Amniotic epithelial cell (primary cell): ENCODE data around the gene LGALS7.
"Not testable (repeated sequence)": the region's sequence is repeated elsewhere in the genome, so short reads cannot be mapped to it uniquely, and the experiment has no call there.

Source experiments
- DNase-seq: peaks from one replicate; pipeline ENCODE4 v3.0.0-alpha.2; 2010; ENCODE audit warnings: low read depth

The LGALS7 gene

DNA sequence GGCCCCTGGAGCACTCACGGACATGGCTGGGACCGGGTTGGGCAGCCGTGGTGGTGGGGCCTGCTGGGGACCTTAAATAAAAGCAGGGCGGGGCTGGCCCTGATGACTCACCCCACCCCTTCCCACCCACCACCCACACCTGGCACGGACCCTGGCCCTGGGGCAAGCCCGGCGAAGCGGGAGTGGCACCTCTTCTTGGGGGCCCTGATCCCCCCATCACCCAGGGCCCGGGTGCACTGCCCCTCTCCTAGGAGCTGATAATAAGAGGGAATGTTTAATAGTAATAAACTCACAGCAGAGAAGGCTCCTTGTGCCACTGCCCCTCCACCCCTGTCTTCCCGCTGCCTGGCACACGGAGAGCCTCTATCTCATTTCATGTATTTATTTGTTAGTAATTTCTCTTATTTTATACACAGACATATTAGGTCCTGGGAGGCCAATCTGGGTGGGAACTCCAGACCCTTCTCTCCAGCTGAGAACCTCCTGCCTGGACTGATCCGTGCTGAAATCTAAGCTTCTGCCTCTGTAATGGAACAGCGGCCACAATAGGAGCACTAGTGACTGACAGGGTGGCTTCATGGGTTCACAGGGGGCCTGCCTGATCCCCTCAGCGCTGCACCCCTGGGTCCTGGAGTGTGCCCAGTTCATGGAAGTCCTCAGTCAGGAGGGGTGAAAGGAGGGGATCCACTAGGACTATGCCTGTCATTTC is at the start of gene LGALS7:
Gene LGALS7, minus strand, starts transcription at position 49 of the 709 bp plus-strand sequence. Its CDS starts 25 bp downstream, at position 24.
- no peak for DNase-seq

DNA sequence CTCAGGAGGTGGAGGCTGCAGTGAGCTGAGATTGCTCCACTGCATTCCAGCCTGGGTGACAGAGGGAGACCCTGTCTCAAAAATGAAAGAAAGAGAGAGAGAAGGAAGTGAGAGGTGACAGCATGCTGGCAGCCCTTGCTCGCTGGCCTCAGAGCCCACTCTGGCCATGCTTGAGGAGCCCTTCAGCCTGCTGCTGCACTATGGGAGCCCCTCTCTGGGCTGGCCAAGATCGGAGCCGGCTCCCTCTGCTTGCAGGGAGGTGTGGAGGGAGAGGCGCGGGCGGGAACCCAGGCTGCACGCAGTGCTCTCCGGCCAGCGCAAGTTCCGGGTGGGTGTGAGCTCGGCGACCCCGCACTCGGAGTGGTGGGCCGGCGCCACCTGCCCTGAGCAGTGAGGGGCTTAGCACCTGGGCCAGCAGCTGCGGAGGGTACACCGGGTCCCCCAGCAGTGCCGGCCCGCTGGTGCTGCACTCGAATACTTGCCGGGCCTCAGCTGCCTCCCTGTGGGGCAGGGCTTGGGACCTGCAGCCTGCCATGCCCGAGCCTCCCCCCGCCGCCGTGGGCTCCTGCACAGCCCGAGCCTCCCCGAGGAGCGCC is 48.0 kb upstream of the LGALS7 start:
- not testable (repeated sequence) for DNase-seq

DNA sequence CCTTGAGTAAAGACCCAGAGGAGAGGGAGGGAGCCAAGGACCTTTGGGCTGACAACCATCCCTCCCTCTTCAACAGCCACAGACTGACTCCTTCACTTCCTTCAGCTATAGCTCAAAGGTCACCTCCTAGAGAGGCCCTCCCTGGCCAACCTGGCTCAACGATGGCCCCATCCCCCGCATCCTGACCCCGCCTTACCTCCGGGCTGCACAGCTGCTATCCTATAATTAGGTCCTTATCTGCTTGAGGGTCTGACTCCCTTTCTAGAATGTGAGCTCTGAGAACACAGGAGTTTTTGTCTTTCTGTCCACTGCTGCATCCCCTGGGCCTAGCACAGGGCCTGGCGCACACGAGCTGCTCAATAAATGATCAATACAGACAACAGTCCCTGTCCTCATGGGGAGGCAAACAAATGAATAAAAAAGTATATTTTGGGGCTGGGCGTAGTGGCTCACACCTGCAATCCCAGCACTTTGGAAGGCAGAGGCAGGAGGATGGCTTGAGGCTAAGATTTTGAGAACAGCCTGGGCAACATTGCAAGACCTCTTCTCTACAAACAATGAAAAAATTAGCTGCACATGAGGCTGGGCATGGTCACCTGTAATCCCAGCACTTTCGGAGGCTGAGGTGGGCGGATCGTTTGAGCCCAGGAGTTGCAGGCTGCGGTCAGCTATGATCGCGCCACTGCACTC is 46.1 kb upstream of the LGALS7 start:
- no peak for DNase-seq

DNA sequence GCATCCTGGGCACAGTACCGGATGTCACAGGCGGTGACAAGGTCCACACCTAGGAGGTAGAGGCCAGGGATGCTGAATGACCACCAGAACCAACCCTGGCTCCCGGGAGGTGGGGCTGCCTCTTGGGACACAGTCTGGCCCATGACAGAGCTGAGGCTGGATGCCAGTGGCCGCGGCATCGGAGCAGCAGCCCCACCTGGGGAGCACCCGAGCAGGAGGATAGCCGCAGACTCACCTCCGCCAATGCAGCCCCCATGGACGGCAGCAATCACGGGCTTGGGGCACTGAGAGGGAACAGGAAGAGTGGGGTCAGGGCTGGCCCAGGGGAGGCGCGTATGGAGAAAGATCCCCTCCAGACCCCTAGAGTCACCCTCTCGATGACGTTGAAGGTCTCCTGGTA is 43.8 kb upstream of the LGALS7 start:
- no peak for DNase-seq

DNA sequence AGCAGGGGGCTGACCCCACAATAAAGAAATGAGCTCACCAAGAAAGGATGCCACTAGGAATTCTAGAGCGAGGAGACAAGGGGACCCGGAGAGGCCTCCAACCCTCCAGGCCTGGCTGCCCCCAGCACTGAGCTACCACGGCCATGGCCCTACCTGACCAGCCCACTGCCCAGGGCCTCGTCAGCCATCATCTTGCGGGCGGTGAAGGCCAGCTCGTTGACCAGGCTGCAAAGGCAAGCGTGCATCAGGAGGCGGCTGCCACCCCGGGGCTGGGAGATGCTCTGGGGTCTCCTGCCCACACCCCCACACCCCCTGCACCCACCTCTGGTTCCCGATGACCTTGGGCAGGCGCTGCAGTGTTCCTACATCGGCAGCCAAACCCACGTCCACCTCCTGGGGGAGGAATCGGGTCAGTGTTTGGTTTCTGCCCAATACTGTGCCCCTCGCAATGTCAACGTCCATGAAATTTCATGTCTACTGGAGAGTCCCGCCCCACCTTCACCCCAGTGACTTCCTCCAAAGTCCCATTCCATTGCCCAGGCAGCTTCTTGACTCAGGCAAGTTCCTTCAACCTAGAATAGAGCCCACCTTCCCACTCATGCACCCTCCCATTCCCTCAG is 42.9 kb upstream of the LGALS7 start:
- DNase-seq = no peak

DNA sequence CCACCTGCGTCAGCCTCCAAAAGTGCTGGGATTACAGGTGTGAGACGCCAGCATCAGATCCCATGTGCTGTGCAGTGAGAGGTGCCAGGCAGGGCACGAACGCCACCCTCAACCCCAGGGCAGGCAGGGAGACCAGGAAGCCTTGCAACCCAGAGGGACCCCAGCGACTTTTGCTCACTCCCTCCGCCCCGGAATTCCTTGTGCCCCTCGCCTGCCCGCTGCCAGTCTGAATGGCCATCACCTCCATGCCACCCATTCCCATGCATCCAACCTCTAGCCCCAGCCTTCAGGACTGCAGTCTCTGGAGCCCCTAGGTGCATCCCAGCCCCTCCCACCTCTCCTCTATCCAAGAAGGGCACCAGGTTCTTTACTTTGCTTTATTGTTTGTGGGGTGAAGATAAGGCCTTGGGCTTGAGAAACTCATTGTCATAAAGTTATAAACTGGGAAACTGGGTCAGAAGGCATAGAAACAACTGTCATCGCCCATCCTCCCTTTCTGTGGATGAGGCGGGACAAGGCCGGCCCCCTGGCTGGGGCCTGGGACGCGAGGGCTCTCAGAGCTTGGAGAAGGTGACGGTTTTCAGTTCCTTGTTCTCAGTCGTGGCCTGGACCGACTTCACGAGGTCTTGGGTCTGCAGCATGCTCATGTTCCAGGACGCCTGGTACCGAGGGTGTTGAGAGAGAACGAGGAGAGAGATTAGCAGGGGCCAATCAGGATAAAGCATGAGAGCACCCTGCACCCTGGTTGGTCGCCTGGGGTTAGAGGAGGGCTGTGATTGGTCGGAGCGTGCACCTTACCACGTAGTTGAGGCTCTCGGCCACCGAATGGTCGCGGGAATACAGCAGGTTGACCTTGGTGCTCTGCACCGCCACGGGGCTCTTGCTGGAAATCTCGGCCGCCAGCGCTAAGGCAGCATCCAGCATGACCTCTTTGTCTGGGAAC is 42.0 kb upstream of the LGALS7 start:
- no peak for DNase-seq

DNA sequence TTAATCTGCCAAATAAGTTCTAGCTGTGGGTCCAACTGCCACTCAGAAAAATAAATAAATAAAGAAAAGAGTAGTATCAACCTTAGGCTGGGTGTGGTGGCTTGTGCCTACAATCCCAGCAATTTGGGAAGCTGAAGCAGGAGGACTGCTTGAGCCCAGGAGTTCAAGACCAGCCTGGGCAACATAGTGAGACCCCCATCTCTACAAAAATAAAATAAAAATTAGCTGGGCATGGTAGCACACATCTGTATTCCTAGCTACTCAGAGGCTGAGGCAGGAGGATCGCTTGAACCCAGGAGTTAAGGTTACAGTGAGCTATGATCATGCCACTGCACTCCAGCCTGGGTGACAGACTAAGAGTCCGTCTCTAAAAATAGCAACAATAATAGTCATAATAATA is 40.6 kb upstream of the LGALS7 start:
- DNase-seq = not testable (repeated sequence)

DNA sequence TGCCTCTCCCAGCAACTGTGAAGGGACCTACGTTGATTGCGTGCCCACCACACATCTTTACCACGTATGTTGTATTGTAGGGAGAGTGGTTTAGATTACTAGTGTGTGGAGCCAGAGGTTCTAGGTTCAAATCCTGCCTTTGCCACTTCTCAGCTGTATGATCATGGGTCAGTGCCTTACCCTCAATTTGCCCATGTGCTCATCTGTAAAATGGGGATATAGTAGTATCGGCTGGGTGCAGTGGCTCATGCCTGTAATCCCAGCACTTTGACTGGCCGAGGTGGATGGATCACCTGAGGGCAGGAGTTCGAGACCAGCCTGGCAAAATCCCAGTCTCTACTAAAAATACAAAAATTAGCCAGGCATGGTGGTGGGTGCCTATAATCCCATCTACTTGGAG is 40.0 kb upstream of the LGALS7 start:
- DNase-seq = no peak

DNA sequence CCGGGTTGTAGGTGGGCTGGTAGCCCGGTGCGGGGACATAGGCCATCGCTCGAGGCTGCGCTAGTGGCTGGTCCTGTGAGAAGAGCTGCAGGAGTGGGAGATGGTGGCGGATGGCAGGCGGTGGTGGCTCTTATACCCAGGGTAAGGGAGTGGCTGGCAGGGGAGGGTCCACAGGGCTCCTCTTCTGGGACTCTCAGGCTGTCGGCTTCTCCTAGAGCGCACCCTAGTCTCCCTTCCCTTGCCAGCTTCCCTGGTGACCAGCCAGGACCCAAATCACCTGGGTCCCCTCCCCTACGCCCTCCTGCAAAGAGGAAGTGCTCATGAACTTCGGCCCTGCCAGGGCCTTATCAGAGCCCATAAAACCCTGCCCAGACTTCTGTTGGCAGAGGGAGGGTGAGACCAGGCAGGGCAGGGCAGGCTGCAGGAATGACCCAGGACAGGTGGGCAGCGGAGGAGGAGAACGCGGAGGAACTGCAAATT is 39.6 kb upstream of the LGALS7 start, which contains the start of gene LGALS4:
Gene LGALS4, minus strand, starts transcription at position 105 of the 480 bp plus-strand sequence. Its CDS starts 59 bp downstream, at position 46.
- no peak for DNase-seq

DNA sequence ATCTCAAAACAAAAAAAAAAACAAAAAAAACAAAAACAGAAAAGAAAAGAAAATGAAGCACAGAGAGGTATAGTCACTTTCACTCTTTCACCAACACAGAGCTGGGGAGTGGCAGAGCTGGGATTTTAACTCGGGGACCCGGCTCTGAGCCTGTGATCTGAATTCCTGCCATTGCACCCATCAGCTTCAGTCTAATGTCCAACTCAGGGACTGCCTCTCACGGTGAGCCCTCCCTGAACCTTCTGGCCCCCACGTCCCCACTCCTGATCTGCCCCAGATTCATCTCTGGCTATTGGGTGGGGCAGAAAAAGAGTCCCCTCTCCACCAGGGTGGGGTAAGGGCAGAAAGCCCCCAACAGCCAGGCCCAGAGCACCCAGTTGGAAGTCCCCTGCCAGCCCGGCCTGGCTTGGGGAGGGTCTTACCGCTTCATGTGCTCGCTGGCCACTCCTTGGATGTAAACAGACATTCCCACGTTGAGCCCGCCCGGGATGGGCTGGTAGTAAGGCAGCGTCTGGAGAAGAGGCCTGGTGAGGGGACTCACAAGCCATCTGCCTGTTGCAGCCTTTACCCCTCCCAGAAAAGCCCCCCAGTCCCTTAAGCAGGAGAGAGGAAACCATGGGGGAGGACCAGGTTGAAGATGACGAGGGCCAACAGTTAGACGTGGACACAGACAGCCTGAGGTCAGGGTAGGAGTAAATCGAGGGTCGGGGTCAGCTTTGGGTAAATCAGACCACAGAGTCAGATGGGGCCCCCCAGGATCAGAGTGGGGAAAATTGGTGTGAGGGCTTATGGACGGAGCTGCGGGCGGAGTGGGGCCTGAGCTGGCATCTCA is 38.9 kb upstream of the LGALS7 start:
- DNase-seq = no peak

DNA sequence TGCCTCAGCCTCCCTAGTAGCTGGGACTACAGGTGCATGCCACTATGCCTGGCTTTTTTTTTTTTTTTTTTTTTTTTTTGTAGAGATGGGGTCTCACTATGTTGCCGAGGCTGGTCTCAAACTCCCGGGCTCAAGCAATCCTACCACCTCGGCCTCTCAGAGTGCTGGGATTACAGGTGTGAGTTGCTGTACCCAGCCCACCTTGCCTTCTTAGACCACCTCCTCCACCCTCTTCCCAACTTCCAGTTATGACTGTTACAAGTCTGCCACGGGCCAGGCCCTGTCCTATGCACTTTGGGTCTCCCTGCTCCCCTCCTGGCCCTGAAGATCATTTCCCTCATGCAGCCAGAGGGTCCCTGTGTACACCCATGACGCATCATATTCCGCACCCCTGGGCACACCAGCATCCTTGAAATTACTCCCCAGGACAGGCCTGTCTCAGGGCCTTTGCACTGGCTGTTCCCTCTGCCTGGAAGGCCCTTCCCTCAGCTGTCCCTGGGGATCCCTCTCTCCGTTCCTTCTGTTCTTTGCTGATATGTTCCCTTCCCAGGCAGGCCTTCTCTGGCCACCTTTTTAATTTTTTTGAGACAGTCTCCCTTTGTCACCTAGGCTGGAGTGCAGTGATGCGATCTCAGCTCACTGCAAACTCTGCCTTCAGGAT is 36.4 kb upstream of the LGALS7 start:
- no peak for DNase-seq

DNA sequence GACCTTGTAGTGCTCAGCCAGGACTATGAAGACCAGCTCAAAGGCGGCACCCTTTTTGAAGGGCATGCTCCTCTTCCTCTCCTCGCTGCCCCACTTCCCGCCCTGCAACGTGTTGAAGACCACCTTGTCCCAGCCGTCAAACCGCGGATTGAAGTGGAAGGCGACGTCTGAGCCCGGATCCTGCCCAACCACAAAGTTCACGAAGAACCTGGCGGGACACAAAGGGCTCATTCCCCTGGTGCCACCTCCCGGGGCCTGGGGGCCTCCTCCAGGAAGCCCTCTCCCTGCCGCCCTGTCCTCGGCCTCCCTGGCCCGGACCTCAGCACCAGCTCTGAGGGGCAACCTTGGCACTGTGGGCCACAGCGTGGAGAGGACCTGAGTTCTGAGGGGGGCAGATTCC is 35.4 kb upstream of the LGALS7 start:
- no peak for DNase-seq

DNA sequence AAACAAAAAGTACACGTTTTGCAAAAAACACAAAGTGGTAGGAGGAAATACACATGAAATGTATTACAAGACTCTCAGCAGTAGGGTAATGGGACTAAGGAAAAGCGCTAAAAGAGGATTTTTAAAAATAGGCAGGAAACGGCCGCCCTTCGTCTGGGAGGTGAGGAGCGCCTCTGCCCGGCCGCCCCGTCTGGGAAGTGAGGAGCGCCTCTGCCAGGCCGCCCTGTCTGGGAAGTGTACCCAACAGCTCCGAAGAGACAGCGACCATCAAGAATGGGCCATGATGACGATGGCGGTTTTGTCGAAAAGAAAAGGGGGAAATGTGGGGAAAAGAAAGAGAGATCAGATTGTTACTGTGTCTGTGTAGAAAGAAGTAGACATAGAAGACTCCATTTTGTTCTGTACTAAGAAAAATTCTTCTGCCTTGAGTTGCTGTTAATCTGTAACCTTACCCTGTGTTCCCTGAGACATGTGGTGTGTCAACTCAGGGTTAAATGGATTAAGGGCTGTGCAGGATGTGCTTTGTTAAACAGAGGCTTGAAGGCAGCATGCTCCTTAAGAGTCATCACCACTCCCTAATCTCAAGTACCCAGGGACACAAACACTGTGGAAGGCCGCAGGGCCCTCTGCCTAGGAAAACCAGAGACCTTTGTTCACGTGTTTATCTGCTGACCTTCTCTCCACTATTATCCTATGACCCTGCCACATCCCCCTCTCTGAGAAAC is 34.2 kb upstream of the LGALS7 start:
- peak; percentile 64 for DNase-seq

DNA sequence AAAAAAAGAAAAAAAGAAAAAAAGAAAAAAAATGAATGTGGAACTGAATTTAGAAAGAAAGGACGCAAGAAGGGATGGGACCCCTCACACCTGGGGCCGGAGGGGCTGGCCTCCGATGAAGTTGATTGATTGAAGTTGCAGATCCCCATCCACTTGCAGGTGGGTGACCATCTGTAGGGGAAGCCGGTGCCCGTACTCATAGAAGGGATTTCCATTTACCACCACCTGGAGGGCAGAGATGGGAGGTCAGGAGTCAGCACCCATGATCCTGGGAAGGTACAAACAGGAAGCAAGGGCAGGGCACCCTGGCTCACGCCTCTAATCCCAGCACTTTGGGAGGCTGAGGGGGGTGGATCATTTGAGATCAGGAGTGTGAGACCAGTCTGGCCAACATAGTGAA is 33.1 kb upstream of the LGALS7 start:
- DNase-seq = no peak

DNA sequence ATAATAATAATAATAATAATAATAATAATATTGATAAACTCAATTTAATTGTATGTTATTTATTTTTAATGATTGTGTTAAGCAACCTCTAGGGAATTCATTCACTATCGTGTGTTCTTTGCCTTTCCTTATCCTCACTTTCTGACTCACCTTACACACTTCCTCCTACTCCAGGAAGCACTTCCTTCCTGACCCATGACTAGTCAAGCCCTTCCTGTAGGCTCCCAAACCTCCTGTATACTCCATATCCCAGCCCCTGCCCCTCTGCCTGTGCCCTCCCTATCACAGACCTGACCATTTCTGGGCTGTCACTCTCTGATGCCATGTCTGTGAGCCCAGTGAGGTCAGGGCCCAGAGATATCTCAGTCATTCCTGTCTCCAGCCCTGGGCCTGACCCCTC is 31.9 kb upstream of the LGALS7 start:
- no peak for DNase-seq

DNA sequence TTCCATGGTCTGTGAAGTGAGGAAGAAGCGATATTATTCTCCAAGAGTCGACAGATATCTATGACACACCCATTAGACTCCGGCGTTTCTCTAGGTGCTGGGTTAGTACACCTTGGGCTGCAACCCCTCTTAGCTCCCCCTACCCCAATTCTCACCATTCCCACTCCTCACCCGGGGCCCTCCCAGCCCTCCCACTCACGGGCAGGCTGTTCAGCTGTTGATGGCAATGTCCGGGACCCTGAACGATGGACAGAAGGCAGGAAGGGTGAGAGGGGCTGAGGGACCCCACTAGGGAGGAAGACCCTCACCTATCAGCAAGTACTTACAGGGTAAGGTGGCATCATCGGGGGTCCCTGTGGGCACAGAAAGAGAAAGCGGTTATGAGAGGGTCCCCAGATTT is 30.2 kb upstream of the LGALS7 start:
- no peak for DNase-seq

DNA sequence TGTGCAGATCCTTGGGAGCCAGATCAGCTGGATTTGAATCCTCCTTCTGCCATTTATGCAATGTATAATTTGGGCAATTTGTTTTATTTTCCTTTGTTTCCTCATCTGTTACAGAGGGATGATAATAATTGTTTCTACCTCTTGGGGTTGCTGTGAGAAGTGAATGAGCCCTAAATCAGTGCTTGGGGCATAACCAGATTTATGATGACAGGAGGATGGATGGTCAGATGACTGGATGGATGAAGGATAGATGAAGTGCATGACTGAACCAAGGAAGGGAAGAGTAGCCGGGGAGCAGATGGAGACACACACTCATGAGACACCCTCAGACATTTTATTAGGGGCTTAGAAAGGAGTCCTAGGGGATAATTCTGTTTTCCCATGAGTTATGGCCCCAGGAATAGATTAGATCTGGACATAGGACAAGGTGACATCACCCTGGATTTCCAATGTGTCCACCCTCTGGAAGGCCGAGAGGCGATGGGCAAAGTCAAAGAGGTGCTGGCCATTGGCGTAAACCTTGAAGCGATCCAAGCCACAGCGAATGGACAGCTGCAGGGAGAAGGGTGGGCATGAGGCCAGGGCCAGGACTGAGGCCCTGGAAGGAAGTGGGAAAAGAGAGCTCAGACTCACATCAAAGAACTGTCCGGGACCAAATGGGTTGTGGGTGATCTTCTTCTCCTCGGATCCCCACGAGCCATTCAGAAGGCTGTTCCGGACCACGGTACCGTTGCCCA is 28.2 kb upstream of the LGALS7 start:
- no peak for DNase-seq

DNA sequence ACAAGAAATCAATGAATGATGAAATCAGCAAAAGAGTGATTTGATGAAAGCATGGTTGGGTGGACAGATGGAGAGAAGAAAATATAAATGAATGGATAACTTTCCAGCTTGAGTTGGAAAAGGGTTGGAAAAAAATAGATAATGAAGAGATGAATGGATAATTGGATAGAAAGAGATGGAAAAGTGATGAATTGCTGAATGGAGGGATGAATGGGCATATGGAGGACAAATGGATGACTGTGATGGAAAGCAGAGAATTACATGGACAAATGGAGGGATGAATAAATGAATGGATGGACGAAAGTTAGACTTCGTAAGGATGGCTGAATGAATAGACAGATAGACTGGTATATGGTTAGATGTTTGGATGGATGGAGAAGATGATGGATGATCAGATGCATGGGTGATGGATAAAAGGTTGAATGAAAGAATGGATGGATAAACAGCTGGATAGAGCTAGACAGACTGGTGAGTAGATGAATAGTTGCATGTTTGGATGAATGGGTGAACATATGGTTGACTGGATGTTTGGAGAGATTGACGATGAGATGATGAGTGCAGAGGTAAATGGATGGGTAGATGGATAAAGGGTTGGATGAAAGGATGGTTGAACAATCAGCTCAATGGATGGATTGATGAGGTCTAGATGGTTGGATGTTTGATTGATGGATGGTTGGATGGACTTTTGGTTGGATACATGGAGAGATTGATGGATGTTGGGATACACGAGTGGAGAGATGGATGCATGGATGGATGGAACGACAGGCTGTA is 27.4 kb upstream of the LGALS7 start:
- no peak for DNase-seq
